SK-N-MC (cell line): ENCODE results near the gene CCDC110.
A peak's percentile ranks its signal among the peaks of the same experiment; 100 is the strongest.
"Not testable (repeated sequence)": the region's sequence is repeated elsewhere in the genome, so short reads cannot be mapped to it uniquely, and the experiment has no call there.

Experiments used
- DNase-seq: peaks from one replicate; pipeline ENCODE4 v3.0.0-alpha.2; 2011; ENCODE audit warnings: low read depth, low spot score
- H3K27ac ChIP-seq: fragments of 200-600 bp; sonication (generic); 2 replicates; pipeline ENCODE4 v1.5.1; 2016; ENCODE audit warnings: mixed run types
- H3K36me3 ChIP-seq: fragments of 200-600 bp; sonication (generic); 2 replicates; pipeline ENCODE4 v1.6.1; 2017; ENCODE audit warnings: antibody characterized with exemption, low read length, mixed read lengths; ENCODE audit not compliant: insufficient read depth
- H3K4me3 ChIP-seq: fragments of 200-600 bp; sonication (generic); 2 replicates; pipeline ENCODE4 v1.5.1; 2016
- H3K9ac ChIP-seq: fragments of 200-600 bp; sonication (generic); 2 replicates; pipeline ENCODE4 v1.8.0; 2017; ENCODE audit warnings: mixed run types, mixed read lengths; ENCODE audit not compliant: insufficient read length
- H3K9me3 ChIP-seq: fragments of 200-600 bp; sonication (generic); 2 replicates; pipeline ENCODE4 v1.6.1; 2017; ENCODE audit warnings: low read depth, mild to moderate bottlenecking, antibody characterized with exemption, low read length, moderate library complexity, mixed read lengths
- EZH2 ChIP-seq: fragments of 200-600 bp; sonication (generic); IDR thresholded peaks from one replicate; pipeline ENCODE4 v1.6.1; 2017; ENCODE audit warnings: antibody characterized with exemption
- FOXP2 ChIP-seq: optimal IDR thresholded peaks from 2 replicates; pipeline ENCODE3; 2011; ENCODE audit warnings: mild to moderate bottlenecking, moderate library complexity; ENCODE audit not compliant: insufficient read depth; ENCODE audit errors: extremely low read length, control extremely low read depth
- POLR2AphosphoS5 ChIP-seq: IDR thresholded peaks from 2 replicates; pipeline ENCODE4 v1.6.1; 2012; ENCODE audit warnings: mild to moderate bottlenecking, low read depth, low read length, borderline replicate concordance

CCDC110 gene

DNA sequence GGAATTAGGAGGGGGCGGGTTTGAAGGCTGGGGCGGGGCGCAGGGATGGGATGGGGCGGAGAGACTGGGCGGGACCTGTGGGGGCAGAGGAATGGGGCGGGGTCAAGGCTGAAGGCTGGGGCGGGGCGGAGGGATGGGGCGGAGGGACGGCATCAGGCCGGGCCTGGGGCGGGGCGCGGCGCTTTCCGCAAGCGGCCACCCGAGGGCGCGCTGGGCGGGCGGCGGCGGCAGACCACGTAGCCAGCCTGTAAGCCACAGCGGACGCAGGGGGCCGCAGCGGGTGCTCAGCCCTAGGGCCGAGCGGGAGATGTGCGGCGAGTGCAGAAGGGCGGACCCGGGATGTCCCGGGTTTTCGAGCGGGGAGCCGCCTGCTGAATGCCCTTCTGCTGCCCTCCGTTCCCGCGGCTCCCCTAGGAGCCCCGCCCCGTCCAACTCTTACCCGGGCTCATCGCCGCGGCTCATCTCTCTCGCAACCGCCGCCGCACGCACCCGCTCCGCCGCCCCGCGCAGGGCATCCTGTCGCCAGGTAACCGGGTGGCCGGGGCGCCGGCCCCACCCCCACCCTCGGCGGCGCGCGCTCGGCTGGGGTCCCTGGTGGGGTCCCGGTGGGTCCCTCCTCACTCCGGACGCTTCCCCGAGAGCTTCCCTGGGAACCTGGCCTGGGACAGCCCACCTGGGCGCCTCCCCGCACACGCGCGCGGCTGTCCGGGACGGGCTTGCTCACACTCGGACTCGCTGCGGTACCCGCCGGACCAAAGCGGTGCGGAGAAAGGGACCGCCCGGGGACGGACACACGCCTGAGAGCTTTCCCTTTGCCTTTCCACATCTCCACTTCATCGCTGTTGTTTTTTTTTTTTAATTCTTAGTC, at the start of gene CCDC110:
Gene CCDC110 (minus strand): TSS at position 499 of the 868 bp plus-strand sequence. CDS start 50 bp downstream, at position 449.
- no peak for TF ChIP-seq FOXP2
- TF ChIP-seq EZH2: no peak
- no peak for TF ChIP-seq POLR2AphosphoS5
- no peak within 1 kb of the TSS for H3K27ac ChIP-seq
- H3K36me3 ChIP-seq: no peaks in the 10 kb centered on the region
- H3K4me3 ChIP-seq: peak within 1 kb of the TSS; percentile 94
- peak within 1 kb of the TSS; percentile 80 for H3K9ac ChIP-seq
- DNase-seq: peak; percentile 62
- no peaks in the 10 kb centered on the region for H3K9me3 ChIP-seq

DNA sequence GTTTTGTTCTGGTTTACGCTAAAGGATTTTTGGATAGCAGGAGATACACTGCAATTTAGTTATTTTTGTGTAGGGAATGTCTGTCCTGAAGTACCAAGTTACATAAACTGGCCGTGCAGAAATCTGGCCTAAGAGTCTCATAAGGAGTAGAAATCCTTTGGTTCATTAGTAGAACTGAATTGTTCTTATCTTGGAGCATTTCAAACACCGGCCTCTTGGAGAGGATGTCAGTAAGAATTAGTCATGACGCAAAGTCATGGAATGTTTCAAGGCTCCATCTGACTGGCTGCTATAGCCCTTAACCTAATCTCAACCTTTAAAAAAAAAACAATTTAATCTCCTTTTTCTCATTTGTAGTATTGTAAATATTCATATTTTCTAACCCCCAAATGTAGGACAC, 48.6 kb upstream of the CCDC110 start:
- H3K4me3 ChIP-seq: no peak overlapping the region
- H3K9ac ChIP-seq: no peak overlapping the region
- no peak for DNase-seq

GRCh38 chr4:185518494-185518893, 47.0 kb upstream of the CCDC110 start:
- H3K36me3 ChIP-seq: no peaks in the 10 kb centered on the region
- no peak overlapping the region for H3K9ac ChIP-seq
- DNase-seq: no peak
- no peak overlapping the region for H3K27ac ChIP-seq
- no peaks in the 10 kb centered on the region for H3K9me3 ChIP-seq
- H3K4me3 ChIP-seq: no peak overlapping the region
- no peak for TF ChIP-seq POLR2AphosphoS5
- no peak for TF ChIP-seq EZH2
- no peak for TF ChIP-seq FOXP2

More for the DNA sequence above, 48.6 kb upstream of the CCDC110 start:
- no peaks in the 10 kb centered on the region for H3K36me3 ChIP-seq
- TF ChIP-seq POLR2AphosphoS5 (no peak), EZH2 (no peak), FOXP2 (no peak)
- no peaks in the 10 kb centered on the region for H3K9me3 ChIP-seq
- H3K27ac ChIP-seq: no peak overlapping the region

- H3K27ac ChIP-seq: no peak overlapping the region
- H3K4me3 ChIP-seq: no peak overlapping the region
- H3K36me3 ChIP-seq: no peaks in the 10 kb centered on the region
- no peak for DNase-seq
- H3K9me3 ChIP-seq: no peaks in the 10 kb centered on the region
- H3K9ac ChIP-seq: no peak overlapping the region
- no peak for TF ChIP-seq EZH2
- no peak for TF ChIP-seq FOXP2
- TF ChIP-seq POLR2AphosphoS5: no peak
Measured at GRCh38 chr4:185518069-185518468, 46.5 kb upstream of the CCDC110 start.

DNA sequence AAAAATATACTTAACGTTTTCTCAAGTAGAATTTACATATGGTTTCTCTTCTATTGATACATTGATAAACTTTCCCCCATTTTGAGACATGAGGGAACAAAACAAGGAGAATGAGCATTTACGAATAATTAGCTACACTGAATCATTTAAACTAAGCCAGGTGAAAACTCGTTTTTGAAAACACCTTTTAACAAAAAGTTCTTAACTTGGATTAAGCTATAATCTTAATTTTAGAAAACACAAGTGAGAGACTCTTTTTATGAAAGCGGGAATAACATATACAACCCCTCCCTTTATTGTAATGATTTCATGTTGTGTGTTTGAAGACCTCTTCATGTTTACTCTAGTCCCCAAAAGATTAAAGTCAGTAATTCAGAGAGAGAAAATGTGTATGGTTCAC, 43.7 kb upstream of the CCDC110 start:
- Histone ChIP-seq H3K4me3 (no peak overlapping the region), H3K9ac (no peak overlapping the region), H3K27ac (no peak overlapping the region), H3K9me3 (no peaks in the 10 kb centered on the region), H3K36me3 (no peaks in the 10 kb centered on the region)
- TF ChIP-seq FOXP2: no peak
- TF ChIP-seq POLR2AphosphoS5: no peak
- no peak for DNase-seq

GRCh38 chr4:185514182-185514697, 42.7 kb upstream of the CCDC110 start:
- no peak for TF ChIP-seq FOXP2
- TF ChIP-seq EZH2: no peak
- no peak for TF ChIP-seq POLR2AphosphoS5
- Histone ChIP-seq H3K27ac (no peak overlapping the region), H3K4me3 (no peak overlapping the region), H3K9ac (no peak overlapping the region), H3K36me3 (no peaks in the 10 kb centered on the region), H3K9me3 (no peaks in the 10 kb centered on the region)
- no peak for DNase-seq

DNA sequence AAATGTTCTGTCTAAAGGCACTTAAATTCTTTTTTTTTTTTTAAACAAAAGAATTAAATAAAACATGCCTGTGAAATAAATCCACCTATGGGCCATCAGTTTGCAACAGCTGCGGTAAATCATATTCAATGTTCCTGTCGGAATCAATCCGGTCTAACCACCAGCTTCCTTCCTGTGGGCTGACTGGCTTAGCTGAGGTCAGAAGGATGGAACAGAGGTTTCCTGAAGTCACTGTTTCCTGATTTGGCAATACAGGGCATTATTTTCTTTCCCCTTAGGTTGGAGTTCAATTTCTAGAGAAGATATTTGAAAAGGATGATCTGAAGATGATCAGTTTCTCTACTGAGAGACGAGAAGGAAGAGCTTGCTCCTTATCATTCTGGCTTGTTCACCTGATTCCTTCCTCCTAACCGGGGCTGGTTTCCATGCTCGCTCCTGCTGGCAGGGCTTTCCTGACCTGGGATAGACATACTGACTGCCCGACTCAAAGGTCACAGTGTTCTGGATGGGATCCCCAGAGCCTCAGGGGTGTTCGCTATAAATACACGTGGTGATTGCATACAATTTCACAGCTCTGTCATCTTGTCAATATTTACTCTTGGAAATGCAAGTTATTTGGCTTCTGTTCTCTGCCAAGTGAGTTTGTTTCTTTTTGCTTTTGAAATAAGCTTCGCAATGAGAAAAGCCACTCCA, 42.1 kb upstream of the CCDC110 start:
- Histone ChIP-seq H3K9ac (no peak overlapping the region), H3K9me3 (no peaks in the 10 kb centered on the region), H3K27ac (no peak overlapping the region), H3K36me3 (no peaks in the 10 kb centered on the region), H3K4me3 (no peak overlapping the region)
- TF ChIP-seq FOXP2 (no peak), POLR2AphosphoS5 (no peak), EZH2 (no peak)
- DNase-seq: no peak

- no peak overlapping the region for H3K4me3 ChIP-seq
- no peaks in the 10 kb centered on the region for H3K36me3 ChIP-seq
- H3K27ac ChIP-seq: no peak overlapping the region
- no peak for TF ChIP-seq EZH2
- no peak for TF ChIP-seq FOXP2
- TF ChIP-seq POLR2AphosphoS5: no peak
- DNase-seq: no peak
- H3K9me3 ChIP-seq: no peaks in the 10 kb centered on the region
- H3K9ac ChIP-seq: no peak overlapping the region
Measured at GRCh38 chr4:185512516-185512915, 41.0 kb upstream of the CCDC110 start.

- not testable (repeated sequence) for H3K9ac ChIP-seq, H3K27ac ChIP-seq, H3K4me3 ChIP-seq, DNase-seq, H3K36me3 ChIP-seq, H3K9me3 ChIP-seq
Measured at GRCh38 chr4:185511243-185511642, 39.7 kb upstream of the CCDC110 start.
